Measurements from ENCODE around the gene PHKG2. TPM values are rescaled to one million over a fixed set of nuclear protein-coding genes. Genes with fewer than 3 reads are reported as not detected.

PHKG2 gene
- total RNA-seq, 2 donors from 2014 or later = 25.6 to 26.4 TPM

GRCh38 chr16:30764816-30765465 lies 16.7 kb downstream of the PHKG2 start:
- DNase-seq (ENCODE audit: low spot score) (no peak), ATAC-seq (ENCODE audit: insufficient number of reproducible peaks, low FRiP score, low read depth) (no peak)
- no peak overlapping the region for H3K4me3 ChIP-seq
- H3K9me3 ChIP-seq = no peaks in the 10 kb centered on the region
- H3K27ac ChIP-seq = no peak overlapping the region
- no peaks in the 10 kb centered on the region for H3K27me3 ChIP-seq (replicated peaks; ENCODE audit: insufficient read depth)
- peaks cover 12 to 26% of the 10 kb centered on the region in 2 donors for H3K4me1 ChIP-seq (ENCODE audit: control insufficient read depth in 1 of 2, low read depth in 2 of 2)
- TF ChIP-seq CTCF (IDR thresholded peaks at IDR 0.05) = no peak
- peaks cover 58% of the 10 kb centered on the region for H3K36me3 ChIP-seq

GRCh38 chr16:30766206-30766932 lies 18.1 kb downstream of the PHKG2 start:
- no peak for DNase-seq (ENCODE audit: low spot score)
- Histone ChIP-seq H3K36me3 (peaks cover 69% of the 10 kb centered on the region), H3K4me1 (ENCODE audit: control insufficient read depth in 1 of 2, low read depth in 2 of 2) (peaks cover 12 to 18% of the 10 kb centered on the region in 2 donors), H3K27ac (no peak overlapping the region), H3K27me3 (replicated peaks; ENCODE audit: insufficient read depth) (no peaks in the 10 kb centered on the region), H3K9me3 (no peaks in the 10 kb centered on the region), H3K4me3 (no peak overlapping the region)
- no peak for ATAC-seq (ENCODE audit: insufficient number of reproducible peaks, low FRiP score, low read depth)
- no peak for TF ChIP-seq CTCF (IDR thresholded peaks at IDR 0.05)

GRCh38 chr16:30766933-30767284 lies 18.7 kb downstream of the PHKG2 start:
- Histone ChIP-seq H3K27me3 (replicated peaks; ENCODE audit: insufficient read depth) (no peaks in the 10 kb centered on the region), H3K27ac (no peak overlapping the region), H3K4me1 (ENCODE audit: control insufficient read depth in 1 of 2, low read depth in 2 of 2) (peaks cover 12 to 17% of the 10 kb centered on the region in 2 donors), H3K36me3 (peaks cover 75% of the 10 kb centered on the region), H3K4me3 (no peak overlapping the region), H3K9me3 (no peaks in the 10 kb centered on the region)
- ATAC-seq (ENCODE audit: insufficient number of reproducible peaks, low FRiP score, low read depth) = no peak
- DNase-seq (ENCODE audit: low spot score) = no peak
- no peak for TF ChIP-seq CTCF (IDR thresholded peaks at IDR 0.05)

GRCh38 chr16:30767767-30768465 lies 19.7 kb downstream of the PHKG2 start:
- no peaks in the 10 kb centered on the region for H3K27me3 ChIP-seq (replicated peaks; ENCODE audit: insufficient read depth)
- H3K9me3 ChIP-seq = no peaks in the 10 kb centered on the region
- H3K4me3 ChIP-seq = no peak overlapping the region
- ATAC-seq (ENCODE audit: insufficient number of reproducible peaks, low FRiP score, low read depth) (no peak), DNase-seq (ENCODE audit: low spot score) (no peak)
- H3K4me1 ChIP-seq (ENCODE audit: control insufficient read depth in 1 of 2, low read depth in 2 of 2) = peaks cover 9 to 13% of the 10 kb centered on the region in 2 donors
- H3K36me3 ChIP-seq = peaks cover 84% of the 10 kb centered on the region
- no peak for TF ChIP-seq CTCF (IDR thresholded peaks at IDR 0.05)
- H3K27ac ChIP-seq = no peak overlapping the region

- Histone ChIP-seq H3K27ac (no peak overlapping the region), H3K27me3 (replicated peaks; ENCODE audit: insufficient read depth) (no peaks in the 10 kb centered on the region), H3K36me3 (peaks cover 87% of the 10 kb centered on the region), H3K9me3 (no peaks in the 10 kb centered on the region), H3K4me3 (no peak overlapping the region), H3K4me1 (ENCODE audit: control insufficient read depth in 1 of 2, low read depth in 2 of 2) (peaks cover 2 to 5% of the 10 kb centered on the region in 2 donors)
- no peak for DNase-seq (ENCODE audit: low spot score)
- no peak for TF ChIP-seq CTCF (IDR thresholded peaks at IDR 0.05)
- no peak for ATAC-seq (ENCODE audit: insufficient number of reproducible peaks, low FRiP score, low read depth)
Measured at GRCh38 chr16:30768583-30769181, 20.5 kb downstream of the PHKG2 start.

All from thoracic aorta (tissue), 2 donors.